CD14-positive monocyte (primary cell): ENCODE measurements around the gene AGAP1. TPM values are rescaled to one million over a fixed set of nuclear protein-coding genes. Genes with fewer than 3 reads are reported as not detected.

Experiments
- DNase-seq, 3 donors: peaks; one replicate each; pipeline ENCODE4 v3.0.0-alpha.2; 2011 to 2022
- H2AFZ ChIP-seq: 2 replicates; pipeline ENCODE4 v1.6.0; 2012; ENCODE audit warnings: mild to moderate bottlenecking, low read depth, low read length, inconsistent platforms; ENCODE audit not compliant: insufficient read depth, poor library complexity, severe bottlenecking
- H3K27ac ChIP-seq, 2 donors: 1 replicate in 1 of 2; 2 replicates in 1 of 2; pipeline ENCODE4 v1.5.1; 2012 to 2013; ENCODE audit warnings: low read length in 2 of 2, control low read depth in 1 of 2, inconsistent platforms in 1 of 2, low read depth in 1 of 2, mild to moderate bottlenecking in 1 of 2
- H3K27me3 ChIP-seq, 2 donors: one replicate each; pipeline versions ENCODE4 v1.6.0 to v1.6.1; 2011 to 2013; ENCODE audit warnings: low read length in 2 of 2; ENCODE audit not compliant: control insufficient read depth in 2 of 2, insufficient read depth in 2 of 2
- H3K36me3 ChIP-seq, 2 donors: replicated peaks in 1 of 2; 1 replicate in 1 of 2; 2 replicates in 1 of 2; pipeline versions ENCODE4 v1.5.1 to v1.6.1; 2012 to 2013; ENCODE audit warnings: low read length in 2 of 2, control low read depth in 1 of 2, inconsistent platforms in 1 of 2, mild to moderate bottlenecking in 1 of 2; ENCODE audit not compliant: insufficient read depth in 2 of 2, control insufficient read depth in 1 of 2
- H3K4me1 ChIP-seq, 2 donors: 1 replicate in 1 of 2; 2 replicates in 1 of 2; pipeline versions ENCODE4 v1.5.1 to v1.6.1; 2012 to 2013; ENCODE audit warnings: low read length in 2 of 2, control low read depth in 1 of 2, inconsistent platforms in 1 of 2, mild to moderate bottlenecking in 1 of 2, moderate library complexity in 1 of 2; ENCODE audit not compliant: insufficient read depth in 2 of 2, control insufficient read depth in 1 of 2
- H3K4me2 ChIP-seq: replicated peaks from 2 replicates; pipeline ENCODE3; 2012; ENCODE audit warnings: low read length, moderate library complexity, mild to moderate bottlenecking; ENCODE audit not compliant: poor library complexity, severe bottlenecking; ENCODE audit errors: extremely low read depth
- H3K4me3 ChIP-seq, 3 experiments: fragments of 200-600 bp in 1 of 3; sonication (generic) in 1 of 3; replicated peaks in 1 of 3; 1 replicate in 2 of 3; 2 replicates in 1 of 3; pipeline ENCODE4 v1.5.1; 2011 to 2013; ENCODE audit warnings: low read length in 3 of 3, mild to moderate bottlenecking in 3 of 3, control low read depth in 2 of 3, low read depth in 2 of 3, inconsistent platforms in 1 of 3, moderate library complexity in 1 of 3
- H3K79me2 ChIP-seq: 2 replicates; pipeline ENCODE4 v1.6.0; 2012; ENCODE audit warnings: mild to moderate bottlenecking, control low read depth, inconsistent platforms, low read length, moderate library complexity; ENCODE audit not compliant: insufficient read depth
- H3K9ac ChIP-seq: 2 replicates; pipeline ENCODE4 v1.6.0; 2017; ENCODE audit warnings: low read length, mild to moderate bottlenecking; ENCODE audit not compliant: insufficient read depth, poor library complexity, severe bottlenecking
- H3K9me3 ChIP-seq, 2 donors: replicated peaks in 1 of 2; 1 replicate in 1 of 2; 2 replicates in 1 of 2; pipeline versions ENCODE4 v1.5.1 to v1.6.1; 2012 to 2013; ENCODE audit warnings: low read length in 2 of 2, control low read depth in 1 of 2; ENCODE audit not compliant: control insufficient read depth in 1 of 2, insufficient read depth in 1 of 2
- H4K20me1 ChIP-seq: 2 replicates; pipeline ENCODE4 v1.6.0; 2012; ENCODE audit warnings: mild to moderate bottlenecking, low read length, control low read depth, moderate library complexity; ENCODE audit not compliant: insufficient read depth
- H3K27ac Mint-ChIP-seq, 7 donors: one replicate each; pipeline ENCODE4 v1.8.0; 2020; ENCODE audit warnings: mild to moderate bottlenecking in 7 of 7, mixed read lengths in 7 of 7, moderate library complexity in 6 of 7, inconsistent platforms in 2 of 7
- H3K27me3 Mint-ChIP-seq, 3 donors: one replicate each; pipeline ENCODE4 v1.8.0; 2021 to 2022; ENCODE audit warnings: low read depth in 3 of 3, mild to moderate bottlenecking in 3 of 3, mixed read lengths in 3 of 3, moderate library complexity in 3 of 3, inconsistent platforms in 1 of 3
- H3K36me3 Mint-ChIP-seq, 2 donors: one replicate each; pipeline ENCODE4 v1.8.0; 2020; ENCODE audit warnings: mixed read lengths in 2 of 2, inconsistent platforms in 1 of 2, mild to moderate bottlenecking in 1 of 2
- H3K4me1 Mint-ChIP-seq: one replicate; pipeline ENCODE4 v1.8.0; 2020; ENCODE audit warnings: mild to moderate bottlenecking, mixed read lengths
- H3K4me3 Mint-ChIP-seq, 2 donors: one replicate each; pipeline ENCODE4 v1.8.0; 2020; ENCODE audit warnings: mild to moderate bottlenecking in 2 of 2, mixed read lengths in 2 of 2, moderate library complexity in 1 of 2
- H3K9me3 Mint-ChIP-seq, 7 donors: one replicate each; pipeline ENCODE4 v1.8.0; 2020 to 2022; ENCODE audit warnings: mixed read lengths in 7 of 7, mild to moderate bottlenecking in 6 of 7, moderate library complexity in 6 of 7, inconsistent platforms in 2 of 7
- WGBS: methylation state at CpG from one replicate; pipeline ENCODE4 v1.1.5; 2013; ENCODE audit warnings: missing lambda C conversion rate; ENCODE audit not compliant: insufficient coverage; 5-methylcytosine and 5-hydroxymethylcytosine counted together
- intact Hi-C, 2 donors: fragments of 100-400 bp; cut with micrococcal nuclease; formaldehyde crosslinking; loops; one replicate each; pipeline versions ENCODE4 v1.15.0 to v1.15.1; 2023
- polyA plus RNA-seq, 3 donors: library from polyadenylated mRNA; depleted of rRNA in 1 of 3; unstranded in 2 of 3; stranded (reverse) in 1 of 3; fragments of 300-500 nt in 2 of 3; fragments of >200 nt in 1 of 3; fragmentation: Illumina TruSeq in 2 of 3; gene quantifications; 1 replicate in 2 of 3; 2 replicates in 1 of 3; pipeline ENCODE4 v1.2.3, GENCODE V29; 2012 to 2021
- TF ChIP-seq, protein P1 (sequence below): fragments of 200-600 bp; IDR thresholded peaks from one replicate; pipeline ENCODE4 v1.8.0; 2022; ENCODE audit warnings: antibody characterized with exemption, mild to moderate bottlenecking

The AGAP1 gene
- polyA plus RNA-seq, 3 donors: 0.12 TPM; not detected in 2

DNA sequence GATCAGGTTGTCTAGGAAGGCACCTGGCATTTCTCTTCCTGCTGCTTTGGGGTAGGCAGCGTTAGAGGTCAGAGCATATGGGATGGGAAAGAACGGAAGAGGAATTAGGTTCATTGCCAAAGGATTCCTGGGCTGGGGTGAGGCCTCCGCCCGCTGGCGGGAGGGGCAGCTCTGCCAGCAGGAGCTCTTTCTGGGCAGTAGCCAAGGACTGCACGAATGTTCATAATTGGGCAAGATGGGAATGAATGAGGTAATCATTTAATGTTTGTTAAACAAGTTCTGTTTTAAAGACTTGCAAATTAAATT lies 253.9 kb downstream of the AGAP1 start:
- no peaks in the 10 kb centered on the region for H3K4me1 Mint-ChIP-seq
- intact Hi-C loops: loop anchor here in 1 of 2 donors (5.0 kb wide), 1 partner anchor 150 kb away; no protein-coding TSS in a partner anchor
- DNase-seq: no peak

DNA sequence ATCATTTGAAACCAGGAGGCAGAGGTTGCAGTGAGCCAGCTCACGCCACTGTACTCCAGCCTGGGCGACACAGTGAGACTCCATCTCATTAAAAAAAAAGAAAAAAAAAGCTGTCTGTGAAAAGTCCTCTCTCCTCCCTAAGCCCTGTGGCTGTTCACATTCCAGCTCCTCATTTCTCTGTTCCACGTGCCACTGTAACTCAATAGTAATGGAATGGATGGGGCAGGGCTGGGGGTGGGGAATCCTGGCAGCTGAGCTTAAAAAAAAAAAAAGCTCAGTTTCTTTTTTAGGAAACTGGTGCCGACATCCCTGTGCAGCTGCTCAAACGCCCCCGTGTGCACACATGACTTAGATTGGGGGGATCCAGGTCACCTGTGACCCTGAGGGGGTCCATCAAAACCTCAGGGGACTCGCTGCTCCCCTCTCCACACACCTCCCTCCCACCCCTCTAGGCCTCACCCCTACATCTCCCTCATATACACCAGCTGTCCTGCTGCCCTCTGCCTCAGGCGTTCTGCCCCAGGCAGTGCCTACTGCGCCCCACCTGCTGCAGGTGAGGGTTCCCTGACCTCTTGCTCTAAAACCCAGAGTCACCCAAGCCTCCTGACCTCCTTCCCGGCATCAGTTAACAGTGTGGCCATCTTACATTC lies 255.4 kb downstream of the AGAP1 start:
- TF ChIP-seq, protein P1, sequence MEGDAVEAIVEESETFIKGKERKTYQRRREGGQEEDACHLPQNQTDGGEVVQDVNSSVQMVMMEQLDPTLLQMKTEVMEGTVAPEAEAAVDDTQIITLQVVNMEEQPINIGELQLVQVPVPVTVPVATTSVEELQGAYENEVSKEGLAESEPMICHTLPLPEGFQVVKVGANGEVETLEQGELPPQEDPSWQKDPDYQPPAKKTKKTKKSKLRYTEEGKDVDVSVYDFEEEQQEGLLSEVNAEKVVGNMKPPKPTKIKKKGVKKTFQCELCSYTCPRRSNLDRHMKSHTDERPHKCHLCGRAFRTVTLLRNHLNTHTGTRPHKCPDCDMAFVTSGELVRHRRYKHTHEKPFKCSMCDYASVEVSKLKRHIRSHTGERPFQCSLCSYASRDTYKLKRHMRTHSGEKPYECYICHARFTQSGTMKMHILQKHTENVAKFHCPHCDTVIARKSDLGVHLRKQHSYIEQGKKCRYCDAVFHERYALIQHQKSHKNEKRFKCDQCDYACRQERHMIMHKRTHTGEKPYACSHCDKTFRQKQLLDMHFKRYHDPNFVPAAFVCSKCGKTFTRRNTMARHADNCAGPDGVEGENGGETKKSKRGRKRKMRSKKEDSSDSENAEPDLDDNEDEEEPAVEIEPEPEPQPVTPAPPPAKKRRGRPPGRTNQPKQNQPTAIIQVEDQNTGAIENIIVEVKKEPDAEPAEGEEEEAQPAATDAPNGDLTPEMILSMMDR: no peak
- Histone ChIP-seq H3K36me3 (no peaks in the 10 kb centered on the region), H4K20me1 (no peaks in the 10 kb centered on the region), H3K9ac (no peak overlapping the region), H3K4me3 (no peak overlapping the region), H3K79me2 (no peaks in the 10 kb centered on the region), H3K27me3 (no peaks in the 10 kb centered on the region), H3K4me2 (no peak overlapping the region), H3K27ac (no peak overlapping the region), H2AFZ (no peak overlapping the region), H3K4me1 (no peaks in the 10 kb centered on the region), H3K9me3 (no peaks in the 10 kb centered on the region)
- H3K9me3 Mint-ChIP-seq: no peaks in the 10 kb centered on the region
- peaks cover 5 to 7% (median 6%) of the 10 kb centered on the region in 3 donors for H3K27me3 Mint-ChIP-seq
- H3K27ac Mint-ChIP-seq: no peak overlapping the region
- H3K4me3 Mint-ChIP-seq: no peak overlapping the region
- DNase-seq: no peak
- no peaks in the 10 kb centered on the region for H3K4me1 Mint-ChIP-seq
- intact Hi-C loops: loop anchor here in 1 of 2 donors (5.0 kb wide), 1 partner anchor 152 kb away; no protein-coding TSS in a partner anchor
- no peaks in the 10 kb centered on the region for H3K36me3 Mint-ChIP-seq
- WGBS: 62% methylated on average over 8 of the region's 10 CpGs

More for the DNA sequence above, 253.9 kb downstream of the AGAP1 start:
- Histone ChIP-seq H2AFZ (no peak overlapping the region), H4K20me1 (no peaks in the 10 kb centered on the region), H3K4me1 (no peaks in the 10 kb centered on the region), H3K36me3 (no peaks in the 10 kb centered on the region), H3K9me3 (no peaks in the 10 kb centered on the region), H3K9ac (no peak overlapping the region), H3K27me3 (no peaks in the 10 kb centered on the region), H3K4me3 (no peak overlapping the region), H3K79me2 (no peaks in the 10 kb centered on the region), H3K27ac (no peak overlapping the region), H3K4me2 (no peak overlapping the region)
- TF ChIP-seq, protein P1: no peak
- H3K36me3 Mint-ChIP-seq: no peaks in the 10 kb centered on the region
- 71% methylated on average over 6 of the region's 6 CpGs for WGBS
- H3K9me3 Mint-ChIP-seq: no peaks in the 10 kb centered on the region
- H3K27ac Mint-ChIP-seq: no peak overlapping the region
- peaks cover 5 to 8% (median 6%) of the 10 kb centered on the region in 3 donors for H3K27me3 Mint-ChIP-seq
- H3K4me3 Mint-ChIP-seq: no peak overlapping the region
